ENCODE results near the gene TMEM129.
"Not testable (repeated sequence)": the region's sequence is repeated elsewhere in the genome, so short reads cannot be mapped to it uniquely, and the experiment has no call there.

The TMEM129 gene

DNA sequence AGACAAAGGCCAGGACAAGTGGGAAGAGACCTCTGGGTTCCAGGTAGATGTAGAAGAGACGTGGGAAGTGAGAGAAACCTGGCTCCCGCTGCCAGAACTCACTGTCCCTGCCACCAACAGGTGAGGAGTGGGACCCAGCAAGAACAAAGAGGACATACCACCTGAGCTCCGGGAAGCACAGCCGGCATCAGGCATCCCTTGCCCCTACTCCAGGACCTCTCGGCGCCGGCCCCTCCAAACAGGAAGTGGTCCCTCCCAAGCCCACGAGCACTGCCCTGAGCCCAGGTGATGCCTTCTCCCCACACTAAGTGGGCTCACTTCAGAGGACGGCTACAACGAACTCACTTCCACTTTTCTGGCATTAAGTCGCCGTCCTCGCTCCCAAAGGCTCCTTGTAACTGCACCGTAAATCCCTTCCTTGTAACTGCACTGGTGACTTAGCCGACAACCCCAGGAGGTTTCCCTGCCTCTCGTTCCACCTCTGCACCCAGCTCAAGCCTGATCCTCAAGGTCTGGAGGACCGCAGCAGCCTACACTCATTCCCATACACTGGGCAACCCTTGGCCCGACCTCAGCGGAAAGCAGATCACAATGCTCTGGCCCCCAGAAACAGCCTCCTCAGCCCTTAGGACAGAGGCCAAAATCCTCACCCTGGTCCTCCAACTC, 45.9 kb downstream of the TMEM129 start:
- Histone ChIP-seq H3K4me1 (ENCODE audit: control insufficient read depth, insufficient read depth, low read length) (no peaks in the 10 kb centered on the region), H3K27me3 (ENCODE audit: control insufficient read depth in 1 of 2, insufficient read depth in 2 of 2, low read length in 2 of 2) (no peaks in the 10 kb centered on the region), H3K9ac (ENCODE audit: low read length in 2 of 2) (no peak overlapping the region), H3K9me3 (ENCODE audit: control insufficient read depth in 2 of 2, low read length in 2 of 2) (no peaks in the 10 kb centered on the region), H3K36me3 (ENCODE audit: control insufficient read depth in 2 of 2, insufficient read depth in 2 of 2, low read length in 2 of 2) (no peaks in the 10 kb centered on the region), H3K27ac (ENCODE audit: low read length) (no peak overlapping the region), H3K4me3 (ENCODE audit: low read length in 2 of 2) (no peak overlapping the region)

DNA sequence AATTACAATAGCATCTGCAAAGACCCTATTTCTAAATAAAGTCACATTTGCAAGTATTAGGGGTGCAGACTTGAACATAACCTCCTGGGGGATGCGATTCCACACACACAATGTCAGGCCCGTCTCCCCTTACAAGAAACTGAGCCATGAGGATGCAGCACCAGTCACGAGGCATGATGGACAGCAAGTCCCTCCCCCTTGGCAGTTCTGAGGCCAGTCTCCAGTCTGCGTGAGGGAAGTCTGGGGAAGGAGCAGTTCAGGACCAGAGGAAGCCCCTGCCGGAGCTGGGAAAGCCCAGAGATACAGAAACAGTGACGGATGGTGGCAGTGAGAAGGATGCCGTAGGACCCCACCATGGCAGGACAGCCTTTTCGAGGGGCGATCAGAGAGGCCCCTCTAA, 46.4 kb downstream of the TMEM129 start:
- no peaks in the 10 kb centered on the region for H3K9me3 ChIP-seq (ENCODE audit: control insufficient read depth in 2 of 2, low read length in 2 of 2)
- no peaks in the 10 kb centered on the region for H3K27me3 ChIP-seq (ENCODE audit: control insufficient read depth in 1 of 2, insufficient read depth in 2 of 2, low read length in 2 of 2)
- no peak overlapping the region for H3K9ac ChIP-seq (ENCODE audit: low read length in 2 of 2)
- H3K36me3 ChIP-seq (ENCODE audit: control insufficient read depth in 2 of 2, insufficient read depth in 2 of 2, low read length in 2 of 2): no peaks in the 10 kb centered on the region
- H3K4me3 ChIP-seq (ENCODE audit: low read length in 2 of 2): no peak overlapping the region
- H3K27ac ChIP-seq (ENCODE audit: low read length): no peak overlapping the region
- no peaks in the 10 kb centered on the region for H3K4me1 ChIP-seq (ENCODE audit: control insufficient read depth, insufficient read depth, low read length)

DNA sequence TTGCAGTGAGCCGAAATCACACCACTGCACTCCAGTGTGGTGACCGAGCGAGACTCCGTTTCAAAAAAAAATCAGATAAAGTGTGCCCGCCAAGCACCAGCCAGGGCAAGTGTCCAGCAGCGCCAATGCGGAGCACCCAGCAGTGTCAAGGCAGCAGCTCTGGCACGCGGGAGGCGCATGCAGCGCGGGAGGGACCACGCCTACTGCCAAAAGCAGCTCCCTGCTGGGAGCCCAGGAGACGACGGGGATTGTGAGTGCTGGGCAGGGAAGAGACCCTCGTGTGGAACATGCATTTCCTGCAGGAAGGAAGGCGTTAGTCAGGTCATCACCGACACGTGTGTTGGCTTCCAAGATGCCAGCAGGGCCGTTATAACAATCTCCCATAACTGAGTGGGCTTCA, 47.5 kb downstream of the TMEM129 start:
- no peak overlapping the region for H3K9ac ChIP-seq (ENCODE audit: low read length in 2 of 2)
- no peak overlapping the region for H3K4me3 ChIP-seq (ENCODE audit: low read length in 2 of 2)
- no peaks in the 10 kb centered on the region for H3K4me1 ChIP-seq (ENCODE audit: control insufficient read depth, insufficient read depth, low read length)
- no peaks in the 10 kb centered on the region for H3K36me3 ChIP-seq (ENCODE audit: control insufficient read depth in 2 of 2, insufficient read depth in 2 of 2, low read length in 2 of 2)
- H3K9me3 ChIP-seq (ENCODE audit: control insufficient read depth in 2 of 2, low read length in 2 of 2): no peaks in the 10 kb centered on the region
- H3K27me3 ChIP-seq (ENCODE audit: control insufficient read depth in 1 of 2, insufficient read depth in 2 of 2, low read length in 2 of 2): no peaks in the 10 kb centered on the region
- no peak overlapping the region for H3K27ac ChIP-seq (ENCODE audit: low read length)

DNA sequence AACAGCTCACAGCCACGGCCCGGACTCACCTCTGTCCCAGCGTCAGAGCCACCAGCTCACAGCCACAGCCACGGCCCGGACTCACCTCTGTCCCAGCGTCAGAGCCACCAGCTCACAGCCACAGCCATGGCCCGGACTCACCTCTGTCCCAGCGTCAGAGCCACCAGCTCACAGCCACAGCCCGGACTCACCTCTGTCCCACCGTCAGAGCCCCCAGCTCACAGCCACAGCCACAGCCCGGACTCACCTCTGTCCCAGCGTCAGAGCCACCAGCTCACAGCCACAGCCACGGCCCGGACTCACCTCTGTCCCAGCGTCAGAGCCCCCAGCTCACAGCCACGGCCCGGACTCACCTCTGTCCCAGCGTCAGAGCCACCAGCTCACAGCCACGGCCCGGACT, 50.1 kb downstream of the TMEM129 start:
- not testable (repeated sequence) for H3K4me1 ChIP-seq (ENCODE audit: control insufficient read depth, insufficient read depth, low read length); H3K4me3 ChIP-seq (ENCODE audit: low read length in 2 of 2); H3K36me3 ChIP-seq (ENCODE audit: control insufficient read depth in 2 of 2, insufficient read depth in 2 of 2, low read length in 2 of 2); H3K27ac ChIP-seq (ENCODE audit: low read length); H3K9me3 ChIP-seq (ENCODE audit: control insufficient read depth in 2 of 2, low read length in 2 of 2); H3K9ac ChIP-seq (ENCODE audit: low read length in 2 of 2); H3K27me3 ChIP-seq (ENCODE audit: control insufficient read depth in 1 of 2, insufficient read depth in 2 of 2, low read length in 2 of 2)

DNA sequence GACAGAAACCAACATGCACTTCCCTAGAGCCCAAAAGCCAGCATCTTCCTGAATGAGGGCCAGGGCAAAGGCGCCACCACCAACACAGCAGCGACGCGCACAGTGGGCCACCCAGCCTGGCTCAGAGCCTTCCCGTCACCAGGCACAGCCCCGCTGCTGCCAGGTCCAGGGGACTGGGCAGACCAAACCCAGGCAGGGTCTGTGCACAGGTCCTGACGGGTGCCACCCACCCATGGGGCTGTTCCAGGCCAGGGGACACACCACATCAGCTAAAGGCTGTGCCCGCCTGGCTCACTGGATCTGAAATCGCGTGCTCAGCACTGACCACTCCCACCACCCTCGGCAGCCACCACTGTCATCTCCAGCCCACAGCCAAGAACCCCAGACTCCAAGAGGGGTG, 50.8 kb downstream of the TMEM129 start:
- H3K27me3 ChIP-seq (ENCODE audit: control insufficient read depth in 1 of 2, insufficient read depth in 2 of 2, low read length in 2 of 2): no peaks in the 10 kb centered on the region
- H3K4me3 ChIP-seq (ENCODE audit: low read length in 2 of 2): no peak overlapping the region
- H3K36me3 ChIP-seq (ENCODE audit: control insufficient read depth in 2 of 2, insufficient read depth in 2 of 2, low read length in 2 of 2): no peaks in the 10 kb centered on the region
- no peak overlapping the region for H3K9ac ChIP-seq (ENCODE audit: low read length in 2 of 2)
- peaks cover 3% of the 10 kb centered on the region for H3K4me1 ChIP-seq (ENCODE audit: control insufficient read depth, insufficient read depth, low read length)
- no peaks in the 10 kb centered on the region for H3K9me3 ChIP-seq (ENCODE audit: control insufficient read depth in 2 of 2, low read length in 2 of 2)
- H3K27ac ChIP-seq (ENCODE audit: low read length): no peak overlapping the region

DNA sequence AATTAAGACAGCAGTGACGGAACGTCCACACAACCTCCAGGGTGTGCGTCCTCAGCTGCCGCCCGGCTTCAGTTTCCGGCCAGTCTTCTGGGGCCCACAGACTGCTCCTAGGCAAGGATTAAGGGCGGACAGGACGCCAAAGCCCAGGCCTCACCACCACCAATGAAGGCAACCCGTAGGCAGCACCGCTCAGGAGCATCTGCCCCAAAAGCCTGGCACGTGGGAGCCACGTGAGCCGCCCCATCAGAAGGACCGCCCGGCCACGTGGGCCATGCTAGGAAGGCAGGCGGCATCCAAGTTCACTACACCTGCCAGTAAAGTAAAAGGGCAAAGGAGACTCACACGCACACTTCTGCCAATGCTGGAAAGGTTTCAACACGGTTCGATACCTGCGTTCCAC, 51.3 kb downstream of the TMEM129 start:
- Histone ChIP-seq H3K9ac (ENCODE audit: low read length in 2 of 2) (no peak overlapping the region), H3K4me1 (ENCODE audit: control insufficient read depth, insufficient read depth, low read length) (peaks cover 3% of the 10 kb centered on the region), H3K36me3 (ENCODE audit: control insufficient read depth in 2 of 2, insufficient read depth in 2 of 2, low read length in 2 of 2) (no peaks in the 10 kb centered on the region), H3K27ac (ENCODE audit: low read length) (no peak overlapping the region), H3K4me3 (ENCODE audit: low read length in 2 of 2) (no peak overlapping the region), H3K9me3 (ENCODE audit: control insufficient read depth in 2 of 2, low read length in 2 of 2) (no peaks in the 10 kb centered on the region), H3K27me3 (ENCODE audit: control insufficient read depth in 1 of 2, insufficient read depth in 2 of 2, low read length in 2 of 2) (no peaks in the 10 kb centered on the region)

DNA sequence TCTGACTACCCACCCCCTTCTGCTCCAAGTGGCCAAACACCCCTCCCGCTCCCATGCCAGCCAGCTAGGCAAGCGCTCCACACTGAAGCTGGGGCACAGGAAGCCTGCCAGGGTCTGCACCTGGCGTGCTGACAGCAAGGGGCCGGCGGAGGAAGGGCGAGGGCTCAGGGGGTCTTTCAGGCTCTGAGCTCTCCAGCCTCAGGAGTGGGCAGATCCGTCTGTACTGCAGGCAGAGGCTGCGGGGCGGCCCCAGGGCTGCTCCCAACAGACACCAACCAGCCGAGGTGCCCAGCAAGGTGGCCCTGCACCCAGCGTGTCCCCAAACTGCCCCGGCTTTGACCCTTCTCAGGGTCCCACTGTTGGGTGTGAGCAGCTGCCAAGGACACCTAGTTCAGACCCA, 51.9 kb downstream of the TMEM129 start:
- Histone ChIP-seq H3K36me3 (ENCODE audit: control insufficient read depth in 2 of 2, insufficient read depth in 2 of 2, low read length in 2 of 2) (no peaks in the 10 kb centered on the region), H3K27me3 (ENCODE audit: control insufficient read depth in 1 of 2, insufficient read depth in 2 of 2, low read length in 2 of 2) (no peaks in the 10 kb centered on the region), H3K27ac (ENCODE audit: low read length) (no peak overlapping the region), H3K9me3 (ENCODE audit: control insufficient read depth in 2 of 2, low read length in 2 of 2) (no peaks in the 10 kb centered on the region), H3K9ac (ENCODE audit: low read length in 2 of 2) (no peak overlapping the region), H3K4me1 (ENCODE audit: control insufficient read depth, insufficient read depth, low read length) (peaks cover 3% of the 10 kb centered on the region), H3K4me3 (ENCODE audit: low read length in 2 of 2) (no peak overlapping the region)

DNA sequence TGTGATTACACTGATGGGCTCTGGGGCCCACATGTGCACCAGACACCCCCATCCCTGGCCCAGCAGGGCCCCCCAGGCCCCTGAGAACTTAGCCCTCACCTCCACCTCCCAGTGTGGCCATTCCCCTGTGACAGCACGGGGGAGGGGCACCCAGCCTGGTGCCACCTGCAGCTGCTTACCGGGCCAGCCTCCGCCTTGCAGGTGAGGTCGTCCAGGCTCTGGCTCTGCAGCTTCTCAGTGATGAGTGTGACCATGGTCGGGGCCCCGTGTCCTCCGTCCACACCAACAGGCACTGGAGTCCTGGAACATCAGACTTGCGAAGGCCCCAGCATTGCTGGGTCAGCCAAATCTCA, 52.7 kb downstream of the TMEM129 start:
- Histone ChIP-seq H3K27ac (ENCODE audit: low read length) (no peak overlapping the region), H3K9ac (ENCODE audit: low read length in 2 of 2) (no peak overlapping the region), H3K27me3 (ENCODE audit: control insufficient read depth in 1 of 2, insufficient read depth in 2 of 2, low read length in 2 of 2) (no peaks in the 10 kb centered on the region), H3K4me3 (ENCODE audit: low read length in 2 of 2) (no peak overlapping the region), H3K36me3 (ENCODE audit: control insufficient read depth in 2 of 2, insufficient read depth in 2 of 2, low read length in 2 of 2) (no peaks in the 10 kb centered on the region), H3K4me1 (ENCODE audit: control insufficient read depth, insufficient read depth, low read length) (peaks cover 3% of the 10 kb centered on the region), H3K9me3 (ENCODE audit: control insufficient read depth in 2 of 2, low read length in 2 of 2) (no peaks in the 10 kb centered on the region)

DNA sequence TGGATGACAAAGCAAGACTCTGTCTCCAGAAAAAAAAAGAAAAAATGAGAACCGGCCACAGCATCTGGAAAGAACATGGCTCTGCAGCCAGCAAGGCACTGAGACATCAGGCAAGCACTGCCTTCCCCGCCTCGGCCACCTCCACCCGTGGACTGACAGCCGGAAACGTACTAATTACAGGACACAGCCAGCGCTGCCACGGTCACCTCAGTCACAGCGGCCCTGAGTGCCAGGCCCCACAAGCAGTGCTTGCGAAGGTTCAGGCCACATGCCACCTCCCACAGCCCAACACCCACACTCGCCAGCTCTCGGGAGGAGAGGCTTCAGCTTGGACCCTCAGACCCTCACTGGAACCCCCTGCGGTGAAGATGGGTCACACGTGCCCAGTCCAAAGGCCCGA, 53.9 kb downstream of the TMEM129 start:
- Histone ChIP-seq H3K9ac (ENCODE audit: low read length in 2 of 2) (no peak overlapping the region), H3K4me1 (ENCODE audit: control insufficient read depth, insufficient read depth, low read length) (peaks cover 3% of the 10 kb centered on the region), H3K36me3 (ENCODE audit: control insufficient read depth in 2 of 2, insufficient read depth in 2 of 2, low read length in 2 of 2) (no peaks in the 10 kb centered on the region), H3K27ac (ENCODE audit: low read length) (no peak overlapping the region), H3K4me3 (ENCODE audit: low read length in 2 of 2) (no peak overlapping the region), H3K27me3 (ENCODE audit: control insufficient read depth in 1 of 2, insufficient read depth in 2 of 2, low read length in 2 of 2) (no peaks in the 10 kb centered on the region), H3K9me3 (ENCODE audit: control insufficient read depth in 2 of 2, low read length in 2 of 2) (no peaks in the 10 kb centered on the region)

DNA sequence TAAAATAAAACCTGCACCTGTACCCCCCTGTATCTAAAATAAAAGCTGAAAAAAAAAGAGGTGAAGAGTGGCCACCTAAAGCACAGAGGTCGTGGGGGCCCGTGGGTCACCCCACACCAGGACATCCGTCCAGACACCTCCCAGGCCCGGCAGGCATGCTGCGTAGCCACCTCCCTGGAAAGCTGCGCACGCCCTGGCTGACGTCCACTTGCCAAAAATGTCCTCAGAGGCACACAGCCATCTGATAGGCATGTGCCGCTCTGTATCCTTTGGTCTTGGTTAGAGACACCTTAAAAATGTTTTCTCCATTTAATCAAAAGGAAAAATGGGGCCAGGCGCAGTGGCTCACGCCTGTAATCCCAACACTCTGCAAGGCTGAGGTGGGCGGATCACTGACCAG, 54.7 kb downstream of the TMEM129 start:
- H3K4me3 ChIP-seq (ENCODE audit: low read length in 2 of 2): no peak overlapping the region
- no peaks in the 10 kb centered on the region for H3K36me3 ChIP-seq (ENCODE audit: control insufficient read depth in 2 of 2, insufficient read depth in 2 of 2, low read length in 2 of 2)
- no peaks in the 10 kb centered on the region for H3K9me3 ChIP-seq (ENCODE audit: control insufficient read depth in 2 of 2, low read length in 2 of 2)
- H3K27ac ChIP-seq (ENCODE audit: low read length): no peak overlapping the region
- H3K9ac ChIP-seq (ENCODE audit: low read length in 2 of 2): no peak overlapping the region
- peaks cover 3% of the 10 kb centered on the region for H3K4me1 ChIP-seq (ENCODE audit: control insufficient read depth, insufficient read depth, low read length)
- H3K27me3 ChIP-seq (ENCODE audit: control insufficient read depth in 1 of 2, insufficient read depth in 2 of 2, low read length in 2 of 2): no peaks in the 10 kb centered on the region

Measured in stomach smooth muscle (tissue), 2 donors.